IPS-18c (cell line): ENCODE results near the gene ZBTB21.

Experiments used
- H3K4me3 ChIP-seq: 2 replicates; pipeline ENCODE4 v1.7.0; 2013; ENCODE audit warnings: low read depth, mild to moderate bottlenecking, low read length, moderate library complexity; ENCODE audit not compliant: insufficient read depth
- H3K9me3 ChIP-seq: one replicate; pipeline ENCODE4 v1.6.1; 2013; ENCODE audit warnings: mild to moderate bottlenecking, low read length, moderate library complexity; ENCODE audit not compliant: control insufficient read depth, insufficient read depth

ZBTB21 gene

DNA sequence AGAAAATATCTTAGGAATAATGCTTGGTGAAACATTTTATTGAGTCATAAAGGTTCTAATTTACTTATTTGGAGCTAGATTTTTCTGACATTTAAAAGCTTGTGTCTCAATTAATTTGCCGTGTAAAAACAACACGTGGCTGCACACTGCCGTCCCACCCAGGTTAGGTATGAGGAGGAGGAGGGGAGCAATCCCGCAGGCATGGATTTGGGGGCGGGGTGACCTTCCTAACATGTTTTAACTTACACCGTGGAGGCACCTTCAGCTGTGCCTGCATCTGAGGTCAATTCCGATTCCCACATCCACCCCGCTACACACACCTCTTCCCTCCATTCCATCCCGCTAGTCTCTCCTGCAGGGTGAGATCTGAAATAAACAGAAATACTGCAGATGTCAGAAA, 32.5 kb upstream of the ZBTB21 start:
- no peaks in the 10 kb centered on the region for H3K9me3 ChIP-seq
- no peak overlapping the region for H3K4me3 ChIP-seq

DNA sequence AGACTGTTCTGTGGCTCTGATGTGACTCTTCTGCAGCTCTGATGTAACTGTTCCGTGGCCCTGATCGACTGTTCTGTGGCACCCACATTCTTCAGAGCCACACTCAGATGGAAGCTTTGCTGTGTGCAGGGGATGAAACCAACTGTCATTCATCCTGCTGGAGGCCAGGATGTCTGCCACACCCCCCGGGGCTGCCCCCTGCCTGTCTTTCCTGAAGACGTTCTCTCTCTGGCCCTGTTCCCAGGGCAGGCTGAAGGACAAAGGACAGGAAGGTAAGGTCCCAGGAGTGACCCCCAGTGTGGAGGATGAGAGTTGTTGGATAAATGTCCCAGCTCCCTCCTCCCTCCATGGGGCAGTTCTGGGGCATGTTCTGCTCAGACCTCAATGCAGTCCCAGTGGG, 31.6 kb upstream of the ZBTB21 start:
- H3K4me3 ChIP-seq, result no peak overlapping the region
- H3K9me3 ChIP-seq, result no peaks in the 10 kb centered on the region

DNA sequence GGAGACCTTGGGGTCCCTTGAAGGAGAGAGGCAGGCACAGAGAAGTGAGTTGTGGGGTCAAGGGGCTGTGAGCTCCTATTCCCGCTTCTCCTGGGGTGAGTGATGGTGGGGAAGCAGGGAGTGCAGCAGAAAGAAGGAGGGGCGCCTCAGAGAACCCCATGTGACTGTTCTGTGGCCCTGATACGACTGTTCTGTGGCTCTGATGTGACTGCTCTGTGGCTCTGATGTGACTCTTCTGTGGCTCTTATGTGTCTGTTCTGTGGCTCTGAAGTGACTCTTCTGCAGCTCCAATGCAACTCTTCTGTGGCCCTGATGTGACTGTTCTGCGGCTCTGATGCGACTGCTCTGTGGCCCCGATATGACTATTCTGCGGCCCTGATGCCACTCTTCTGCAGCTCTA, 31.1 kb upstream of the ZBTB21 start:
- H3K9me3 ChIP-seq, result no peaks in the 10 kb centered on the region
- H3K4me3 ChIP-seq, result no peak overlapping the region

DNA sequence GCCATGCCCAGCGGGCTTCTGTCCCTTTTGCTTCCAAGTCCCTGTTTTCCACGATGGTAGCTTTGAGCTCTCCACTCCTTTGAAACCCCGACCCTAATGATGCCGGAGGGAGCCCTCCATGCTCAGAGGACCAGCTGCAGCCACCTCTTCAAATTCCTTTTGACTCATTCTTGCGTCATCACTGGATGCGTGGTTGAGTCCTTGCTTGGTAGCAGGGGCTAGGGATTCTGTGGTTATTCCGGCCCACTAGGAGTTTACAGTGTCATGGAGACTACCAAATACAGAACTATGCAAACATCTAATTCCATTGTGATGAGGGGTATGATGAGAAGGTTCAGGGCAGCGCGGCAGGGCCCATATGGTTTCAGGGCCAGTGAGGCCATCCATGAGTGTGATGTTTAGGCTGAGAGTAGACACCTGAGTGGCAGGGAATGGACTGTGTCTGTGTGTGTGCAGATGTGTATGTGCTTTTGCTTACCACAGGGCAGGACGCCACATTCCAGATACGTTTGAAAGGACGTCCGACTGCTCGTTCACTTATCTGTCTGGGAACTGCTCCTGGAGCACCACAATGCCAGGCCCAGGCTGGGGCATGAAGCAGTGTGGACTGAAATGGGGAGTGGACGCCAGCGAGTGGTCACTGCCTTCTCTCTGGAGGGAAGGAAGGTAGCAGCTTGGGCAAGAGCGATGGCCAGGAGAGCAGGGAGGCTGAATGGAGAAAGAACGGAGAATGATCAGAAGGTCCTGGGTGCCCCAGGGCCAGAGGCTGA, 30.4 kb upstream of the ZBTB21 start:
- Histone ChIP-seq H3K9me3 (no peaks in the 10 kb centered on the region), H3K4me3 (no peak overlapping the region)

DNA sequence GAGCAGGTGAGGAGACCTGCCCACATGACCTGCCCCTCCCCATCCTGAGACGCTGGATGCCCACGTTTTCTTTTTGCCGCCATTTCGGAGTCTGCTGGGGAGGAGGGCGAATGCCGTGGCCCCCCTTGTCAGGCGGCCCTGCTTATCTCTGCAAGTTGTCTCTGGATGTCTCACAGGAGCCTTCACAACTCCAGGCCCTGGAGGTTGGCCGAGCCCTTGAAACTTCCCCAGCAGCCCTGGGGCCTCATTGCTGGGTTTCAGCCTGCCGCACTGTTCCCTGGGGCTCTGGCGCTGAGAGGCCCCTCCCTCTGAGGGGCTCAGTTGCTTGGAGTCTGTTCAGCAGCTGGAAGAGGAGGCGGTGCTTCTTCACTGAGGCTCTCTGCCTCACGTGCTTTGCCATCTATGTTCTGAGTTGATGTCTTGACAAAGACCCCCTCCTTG, 29.8 kb upstream of the ZBTB21 start:
- H3K9me3 ChIP-seq, result no peaks in the 10 kb centered on the region
- H3K4me3 ChIP-seq, result no peak overlapping the region

DNA sequence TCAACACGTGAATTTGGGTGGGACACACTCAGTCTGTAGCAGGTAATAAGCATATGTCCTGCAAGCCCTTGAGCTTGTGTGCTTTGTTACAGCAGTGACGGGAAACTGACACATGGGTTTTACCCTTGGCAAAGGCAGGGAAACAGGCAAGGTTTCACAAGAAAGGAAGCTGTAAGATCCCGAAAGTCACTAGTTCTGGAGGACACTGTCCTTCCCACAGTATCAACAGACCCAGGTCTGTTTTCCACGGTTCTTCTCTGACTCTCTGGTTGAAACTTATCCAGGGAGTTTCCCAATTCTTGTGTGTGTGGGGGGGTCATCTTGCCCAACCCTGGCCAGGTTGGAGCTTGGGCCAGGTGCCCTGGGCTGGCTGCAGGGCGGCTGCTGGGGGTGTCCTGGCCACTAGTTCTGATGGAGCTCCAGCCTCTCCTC, 29.3 kb upstream of the ZBTB21 start:
- H3K4me3 ChIP-seq, result no peak overlapping the region
- H3K9me3 ChIP-seq, result no peaks in the 10 kb centered on the region

DNA sequence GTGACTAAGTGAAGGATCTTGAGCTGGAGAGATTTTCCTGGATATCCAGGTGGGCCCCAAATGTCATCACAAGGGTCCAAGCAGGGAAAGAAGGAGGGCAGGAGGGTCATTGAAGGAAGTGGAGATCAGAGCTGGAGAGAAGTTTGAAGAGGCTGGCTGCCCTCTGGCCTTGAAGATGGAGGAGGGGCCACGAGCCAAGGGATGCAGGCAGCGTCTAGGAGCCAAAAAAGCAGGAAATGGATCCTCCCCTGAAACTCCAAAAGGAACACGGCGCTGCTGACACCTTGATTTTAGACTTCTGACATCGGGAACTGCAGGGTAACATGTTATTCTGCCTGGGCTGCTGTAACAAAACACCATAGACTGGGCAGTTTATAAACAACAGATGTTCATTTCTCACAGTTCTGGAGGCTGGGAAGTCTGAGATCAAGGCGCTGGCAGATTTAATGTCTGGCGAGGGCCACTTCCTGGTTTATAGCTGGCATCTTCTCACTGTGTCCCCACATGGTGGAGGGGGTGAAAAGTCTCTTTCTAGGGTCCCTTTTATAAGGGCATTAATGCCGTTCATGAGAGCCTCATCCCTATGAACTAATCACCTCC, 28.8 kb upstream of the ZBTB21 start:
- Histone ChIP-seq H3K9me3 (no peaks in the 10 kb centered on the region), H3K4me3 (no peak overlapping the region)

DNA sequence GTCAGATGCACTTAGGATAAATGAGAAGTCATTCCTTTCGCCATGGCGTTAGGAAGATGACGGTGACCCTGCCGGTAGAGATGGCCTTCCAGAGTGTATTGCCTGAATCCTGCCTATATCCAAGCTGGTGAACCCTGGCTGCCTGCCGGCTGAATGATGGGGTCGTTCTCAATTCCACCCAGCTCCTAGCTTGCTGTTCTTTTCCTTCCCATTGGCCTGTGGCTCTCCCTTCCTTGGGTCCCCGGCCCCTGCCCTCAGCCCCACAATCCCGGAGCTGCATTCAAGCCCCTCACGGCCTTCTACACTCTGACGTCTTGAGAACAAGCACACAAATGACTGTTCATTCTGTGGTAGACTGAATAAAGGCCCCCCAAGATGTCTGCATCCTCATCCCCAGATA, 28.2 kb upstream of the ZBTB21 start:
- no peak overlapping the region for H3K4me3 ChIP-seq
- no peaks in the 10 kb centered on the region for H3K9me3 ChIP-seq

DNA sequence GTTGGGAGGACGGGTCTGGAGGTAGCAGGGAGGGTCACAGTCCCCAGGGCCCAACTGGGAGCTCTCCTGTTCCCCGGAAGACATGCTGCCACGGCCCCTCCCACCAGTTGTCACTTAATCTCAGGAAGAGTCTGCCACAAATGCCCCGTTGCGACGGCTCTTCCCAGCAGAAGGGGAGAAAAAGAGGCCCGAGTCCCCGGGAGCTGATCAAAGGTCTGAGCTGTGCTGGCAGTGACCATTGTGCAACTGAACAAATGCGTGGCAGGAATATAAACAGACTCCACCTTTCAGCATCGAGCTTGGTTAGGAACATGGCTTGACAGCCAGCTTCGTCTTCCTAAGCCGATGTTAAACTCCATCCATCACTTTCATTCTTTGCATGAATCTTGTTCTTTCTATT, 27.8 kb upstream of the ZBTB21 start:
- H3K4me3 ChIP-seq, result no peak overlapping the region

DNA sequence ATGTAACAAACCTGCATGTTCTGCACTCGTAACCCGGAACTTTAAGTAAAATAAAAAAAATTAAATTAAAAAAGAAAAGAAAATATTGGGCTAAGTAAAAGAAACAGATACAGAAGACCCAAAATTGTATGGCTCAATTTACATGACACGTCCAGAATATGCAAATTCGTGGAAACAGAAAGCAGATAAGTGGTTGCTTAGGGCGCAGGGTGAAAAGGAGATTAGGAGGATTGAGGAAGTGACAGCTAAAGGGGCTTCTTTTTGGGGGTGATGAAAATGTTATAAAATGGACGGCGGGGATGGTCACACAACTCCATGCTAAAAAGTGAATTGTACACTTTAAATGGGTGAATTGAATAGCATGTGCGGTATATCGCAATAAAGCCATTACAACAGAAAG, 27.4 kb upstream of the ZBTB21 start:
- H3K9me3 ChIP-seq, result no peaks in the 10 kb centered on the region
- H3K4me3 ChIP-seq, result no peak overlapping the region

More for the DNA sequence above, 27.8 kb upstream of the ZBTB21 start:
- H3K9me3 ChIP-seq, result no peaks in the 10 kb centered on the region

DNA sequence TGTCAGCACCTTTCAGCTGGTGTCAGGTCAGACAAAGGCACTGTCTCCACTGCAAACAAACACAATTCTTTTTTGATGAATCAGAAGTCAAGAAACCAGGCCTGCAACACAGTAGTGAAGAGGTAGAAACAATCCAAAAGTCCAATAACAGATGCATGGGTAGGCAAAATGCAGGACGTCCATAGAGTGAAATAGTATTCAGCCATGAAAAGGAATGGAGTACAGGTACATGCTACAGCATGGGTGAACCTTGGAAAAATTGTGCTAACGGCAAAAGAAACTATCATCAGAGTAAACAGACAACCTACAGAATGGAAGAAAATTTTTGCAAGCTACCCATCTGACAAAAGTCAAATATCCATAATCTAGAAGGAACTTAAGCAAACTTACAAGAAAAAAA, 26.2 kb upstream of the ZBTB21 start:
- H3K4me3 ChIP-seq, result no peak overlapping the region
- no peaks in the 10 kb centered on the region for H3K9me3 ChIP-seq

DNA sequence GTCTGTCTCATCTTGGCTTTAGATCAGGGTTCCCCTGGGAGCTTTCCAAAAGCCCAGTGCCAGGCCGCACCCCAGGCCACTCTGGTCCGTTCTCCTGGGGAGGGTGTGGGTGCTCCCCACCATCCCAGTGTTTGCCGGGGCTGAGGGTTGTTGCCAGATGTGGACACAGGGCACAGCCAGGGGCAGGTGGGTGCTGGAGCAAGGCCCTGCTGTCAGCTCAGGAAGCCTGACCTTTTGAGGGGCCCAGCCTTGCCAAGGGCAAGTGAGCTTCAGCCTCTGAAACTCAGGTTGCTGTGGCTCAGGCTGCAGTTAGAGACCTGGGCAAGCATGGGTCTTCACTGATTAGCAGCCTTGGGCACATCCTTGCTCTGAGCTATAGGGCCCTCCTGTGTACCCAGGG, 22.8 kb upstream of the ZBTB21 start:
- Histone ChIP-seq H3K4me3 (no peak overlapping the region), H3K9me3 (no peaks in the 10 kb centered on the region)

DNA sequence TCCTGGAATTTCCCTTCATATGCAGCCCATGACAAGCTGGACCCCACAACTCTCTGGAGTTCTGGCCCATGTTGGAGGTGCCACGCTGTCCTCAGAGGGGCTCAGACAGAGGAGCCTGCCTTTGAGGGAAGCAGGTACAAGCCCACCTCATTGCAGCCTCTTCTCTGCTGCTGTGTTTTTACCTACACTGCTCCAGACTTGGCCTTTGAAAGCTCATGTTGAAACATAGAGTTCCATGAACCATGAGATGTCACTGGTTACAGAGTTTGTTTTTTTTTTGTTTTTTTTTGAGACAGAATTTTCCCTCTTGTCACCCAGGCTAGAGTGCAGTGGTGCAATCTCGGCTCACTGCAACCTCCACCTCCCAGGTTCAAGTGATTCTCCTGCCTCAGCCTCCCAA, 22.1 kb upstream of the ZBTB21 start:
- Histone ChIP-seq H3K4me3 (no peak overlapping the region), H3K9me3 (no peaks in the 10 kb centered on the region)

DNA sequence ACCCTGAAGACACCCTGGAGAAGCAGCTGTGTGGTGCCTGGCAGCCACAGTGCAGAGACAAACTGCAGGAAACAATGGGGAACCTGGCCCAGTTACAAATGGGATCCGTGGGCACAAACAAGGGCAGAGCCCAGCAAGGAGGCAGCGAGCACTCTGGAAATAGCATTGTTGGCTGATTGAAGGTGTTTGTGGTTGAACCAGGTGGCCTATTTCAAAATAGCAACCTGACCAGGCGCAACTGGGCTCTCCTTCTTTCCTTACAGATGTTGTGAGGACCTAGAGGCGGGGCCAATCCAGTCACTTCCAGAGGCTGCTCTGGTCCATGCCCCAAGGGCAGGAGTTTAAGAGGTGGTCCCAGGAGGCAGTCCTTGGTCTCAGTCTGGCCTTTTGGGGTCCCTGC, 21.7 kb upstream of the ZBTB21 start:
- no peak overlapping the region for H3K4me3 ChIP-seq

DNA sequence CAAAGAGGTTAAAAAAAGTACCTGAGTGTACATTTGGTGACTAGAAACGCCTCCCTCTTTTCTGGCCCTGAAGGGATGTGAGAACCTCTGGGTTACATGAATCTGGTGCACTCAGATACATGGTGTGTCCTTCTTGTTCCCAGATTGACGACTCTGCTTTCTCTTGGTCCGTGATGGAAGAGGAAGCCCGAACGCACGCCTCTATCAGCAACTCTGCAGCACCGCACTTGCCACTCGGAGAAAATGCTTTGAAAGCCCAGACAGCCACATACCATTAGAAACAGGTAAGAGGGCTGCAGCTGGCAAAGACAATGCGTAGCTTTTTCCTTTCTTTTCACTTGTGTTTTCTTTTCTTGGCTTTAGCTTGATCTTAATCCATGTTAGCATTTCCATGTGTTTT, 21.1 kb upstream of the ZBTB21 start:
- no peaks in the 10 kb centered on the region for H3K9me3 ChIP-seq
- H3K4me3 ChIP-seq, result no peak overlapping the region

More for the DNA sequence above, 21.7 kb upstream of the ZBTB21 start:
- H3K9me3 ChIP-seq, result no peaks in the 10 kb centered on the region

DNA sequence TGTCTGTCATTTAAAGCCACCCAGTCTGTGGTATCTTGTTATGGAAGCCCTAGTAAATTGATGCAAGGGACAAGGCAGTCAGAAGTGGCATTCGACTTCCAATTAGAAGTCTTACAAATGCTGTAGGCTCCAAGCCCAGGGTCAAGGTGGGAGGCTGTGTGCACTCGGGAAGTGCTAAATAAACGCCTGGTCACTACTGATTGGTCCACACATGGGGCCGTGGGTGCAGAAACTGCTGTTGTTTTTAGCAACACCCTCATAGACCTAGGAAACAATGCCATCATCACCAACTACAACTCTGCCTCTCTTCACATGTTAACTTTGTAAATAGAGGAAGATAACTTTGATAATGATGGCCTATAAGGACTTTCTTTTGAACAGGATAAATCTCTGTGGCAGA, 20.2 kb upstream of the ZBTB21 start:
- no peak overlapping the region for H3K4me3 ChIP-seq
- no peaks in the 10 kb centered on the region for H3K9me3 ChIP-seq

DNA sequence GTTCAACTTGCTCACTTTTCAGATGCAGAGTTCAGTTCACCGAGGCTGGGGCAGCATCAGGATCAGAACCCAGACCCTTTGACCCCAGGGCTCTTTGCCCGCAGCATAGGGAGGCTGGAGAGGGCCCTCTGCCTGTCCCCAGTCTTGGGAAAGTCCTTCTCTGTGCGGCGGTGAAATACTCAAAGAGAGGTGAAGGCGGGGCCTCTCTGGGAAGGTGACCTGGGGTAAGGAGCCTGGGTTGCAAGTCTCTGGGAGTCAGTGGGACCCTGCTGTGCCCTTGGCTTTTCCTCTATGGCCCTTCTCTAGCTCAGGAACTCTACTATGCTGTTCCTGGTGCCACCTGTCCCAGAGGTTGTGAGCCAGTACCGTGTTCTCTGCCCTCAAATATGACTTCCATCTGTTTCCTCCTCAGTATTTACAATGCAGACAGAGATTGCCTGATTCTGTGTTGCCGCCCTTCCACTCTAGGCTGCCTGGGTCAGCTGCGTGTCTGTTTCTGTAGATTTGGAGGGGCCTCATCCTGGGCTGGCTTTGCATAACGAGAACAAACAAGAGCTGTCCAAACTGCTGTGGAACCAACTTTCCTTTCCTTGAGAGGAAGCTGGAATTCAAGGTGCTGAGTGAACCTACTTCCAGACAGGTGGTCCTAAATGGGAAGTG, 18.7 kb upstream of the ZBTB21 start:
- Histone ChIP-seq H3K4me3 (no peak overlapping the region), H3K9me3 (no peaks in the 10 kb centered on the region)
